GM12872 (cell line): Measurements from ENCODE around the gene PNCK.

Source experiments
- TF ChIP-seq, protein P1 (sequence below): IDR thresholded peaks from 3 replicates; pipeline ENCODE4 v1.5.1; 2011; ENCODE audit warnings: low read depth, mild to moderate bottlenecking, low read length, moderate library complexity; ENCODE audit not compliant: insufficient read depth

The PNCK gene

GRCh38 chrX:153671589-153672530 is 1.8 kb downstream of the PNCK start:
- TF ChIP-seq, protein P1, sequence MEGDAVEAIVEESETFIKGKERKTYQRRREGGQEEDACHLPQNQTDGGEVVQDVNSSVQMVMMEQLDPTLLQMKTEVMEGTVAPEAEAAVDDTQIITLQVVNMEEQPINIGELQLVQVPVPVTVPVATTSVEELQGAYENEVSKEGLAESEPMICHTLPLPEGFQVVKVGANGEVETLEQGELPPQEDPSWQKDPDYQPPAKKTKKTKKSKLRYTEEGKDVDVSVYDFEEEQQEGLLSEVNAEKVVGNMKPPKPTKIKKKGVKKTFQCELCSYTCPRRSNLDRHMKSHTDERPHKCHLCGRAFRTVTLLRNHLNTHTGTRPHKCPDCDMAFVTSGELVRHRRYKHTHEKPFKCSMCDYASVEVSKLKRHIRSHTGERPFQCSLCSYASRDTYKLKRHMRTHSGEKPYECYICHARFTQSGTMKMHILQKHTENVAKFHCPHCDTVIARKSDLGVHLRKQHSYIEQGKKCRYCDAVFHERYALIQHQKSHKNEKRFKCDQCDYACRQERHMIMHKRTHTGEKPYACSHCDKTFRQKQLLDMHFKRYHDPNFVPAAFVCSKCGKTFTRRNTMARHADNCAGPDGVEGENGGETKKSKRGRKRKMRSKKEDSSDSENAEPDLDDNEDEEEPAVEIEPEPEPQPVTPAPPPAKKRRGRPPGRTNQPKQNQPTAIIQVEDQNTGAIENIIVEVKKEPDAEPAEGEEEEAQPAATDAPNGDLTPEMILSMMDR = no peak

DNA sequence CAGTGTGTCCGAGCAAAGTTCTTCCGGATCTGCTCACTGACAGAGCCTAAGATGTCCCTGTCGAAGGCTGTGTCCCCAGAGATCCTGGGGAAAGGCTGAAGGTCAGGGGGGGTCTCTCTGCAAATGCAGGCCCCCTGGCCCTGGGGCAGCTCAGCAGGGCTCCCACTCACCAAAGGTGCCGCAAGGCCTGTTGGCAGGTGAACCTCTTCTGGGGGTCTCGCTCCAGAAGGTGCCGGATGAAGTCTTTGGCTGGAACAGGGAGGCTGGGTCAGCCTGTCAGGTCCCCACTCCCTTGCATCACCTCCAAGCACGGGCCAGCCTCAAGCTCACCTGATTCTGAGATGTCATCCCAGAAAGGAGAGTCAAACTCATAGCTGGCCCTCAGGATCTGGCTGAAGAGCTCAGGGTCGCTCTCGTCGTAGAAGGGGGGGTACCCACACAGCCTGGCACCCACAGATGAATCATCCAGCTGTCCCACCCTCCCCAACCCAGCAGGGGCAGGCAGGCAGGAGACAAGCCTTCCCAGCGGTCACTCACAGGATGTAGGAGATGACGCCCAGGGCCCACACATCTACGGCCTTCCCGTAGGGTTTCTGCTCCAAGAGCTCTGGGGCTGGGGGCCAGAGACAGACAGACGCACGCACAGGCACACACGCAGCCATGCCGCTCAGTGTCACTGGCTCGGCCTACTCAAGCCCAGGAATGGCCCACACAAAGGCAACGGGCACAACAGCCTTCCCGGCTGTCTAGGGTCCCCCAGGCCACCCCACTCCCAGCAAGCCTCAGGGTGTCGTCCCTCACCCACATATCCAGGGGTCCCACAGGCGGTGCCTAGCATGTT is 2.6 kb downstream of the PNCK start:
- TF ChIP-seq, protein P1 = no peak

- TF ChIP-seq, protein P1 = no peak
These were observed 3.5 kb downstream of the PNCK start for GRCh38 chrX:153669901-153670731.

GRCh38 chrX:153669174-153669890 is 4.3 kb downstream of the PNCK start:
- TF ChIP-seq, protein P1 = peak; percentile 78

DNA sequence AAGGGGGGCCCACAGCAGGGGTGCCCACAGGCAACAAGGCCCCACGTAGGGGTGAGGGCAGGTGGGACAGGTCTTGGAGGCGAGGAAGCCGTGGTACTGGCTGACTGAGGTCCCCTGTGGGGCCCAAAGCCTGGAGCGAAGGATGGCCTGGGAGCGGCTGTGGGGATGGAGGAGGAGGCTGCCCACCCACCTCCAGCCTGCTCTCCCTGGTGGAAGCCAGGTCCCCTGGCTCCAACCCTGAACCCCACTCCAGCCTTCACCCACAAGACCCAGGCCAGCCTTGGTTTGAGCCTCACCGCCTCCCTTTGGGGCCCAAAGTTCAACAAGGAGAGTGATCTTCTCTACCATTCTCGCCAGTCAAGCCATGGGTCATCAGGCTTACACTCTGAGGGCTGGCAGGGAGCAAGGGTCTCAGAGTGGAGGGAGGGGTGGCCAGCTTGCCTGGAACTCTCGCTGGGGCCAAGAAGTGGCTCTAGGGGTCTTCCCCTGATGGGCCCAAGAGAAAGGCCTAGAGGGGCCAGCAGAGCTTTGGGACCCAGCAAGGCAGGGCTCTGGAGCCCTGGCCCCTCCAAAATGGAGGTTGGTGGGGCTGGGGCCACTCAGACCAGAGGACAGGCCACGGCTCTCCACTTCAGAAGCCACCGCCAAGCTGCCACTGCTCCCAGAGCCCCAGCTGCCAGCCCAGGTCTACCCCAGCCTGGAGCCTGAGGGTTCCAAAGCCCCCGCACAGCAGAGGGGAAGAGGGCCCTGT is 5.0 kb downstream of the PNCK start:
- TF ChIP-seq, protein P1 = no peak

- TF ChIP-seq, protein P1 = peak; percentile 75
These were observed 5.6 kb downstream of the PNCK start for GRCh38 chrX:153667956-153668396.
